ENCODE results near the gene LDLRAD4.

The LDLRAD4 gene

GRCh38 chr18:13544953-13545352 lies 326.4 kb downstream of the LDLRAD4 start:
- H3K79me2 ChIP-seq (ENCODE audit: insufficient read depth, low read length): no peaks in the 10 kb centered on the region
- H3K9ac ChIP-seq (ENCODE audit: low read length): no peak overlapping the region
- no peak for TF ChIP-seq EZH2phosphoT487 (conservative IDR thresholded peaks at IDR 0.05; ENCODE audit: low read length)
- TF ChIP-seq, protein P1, sequence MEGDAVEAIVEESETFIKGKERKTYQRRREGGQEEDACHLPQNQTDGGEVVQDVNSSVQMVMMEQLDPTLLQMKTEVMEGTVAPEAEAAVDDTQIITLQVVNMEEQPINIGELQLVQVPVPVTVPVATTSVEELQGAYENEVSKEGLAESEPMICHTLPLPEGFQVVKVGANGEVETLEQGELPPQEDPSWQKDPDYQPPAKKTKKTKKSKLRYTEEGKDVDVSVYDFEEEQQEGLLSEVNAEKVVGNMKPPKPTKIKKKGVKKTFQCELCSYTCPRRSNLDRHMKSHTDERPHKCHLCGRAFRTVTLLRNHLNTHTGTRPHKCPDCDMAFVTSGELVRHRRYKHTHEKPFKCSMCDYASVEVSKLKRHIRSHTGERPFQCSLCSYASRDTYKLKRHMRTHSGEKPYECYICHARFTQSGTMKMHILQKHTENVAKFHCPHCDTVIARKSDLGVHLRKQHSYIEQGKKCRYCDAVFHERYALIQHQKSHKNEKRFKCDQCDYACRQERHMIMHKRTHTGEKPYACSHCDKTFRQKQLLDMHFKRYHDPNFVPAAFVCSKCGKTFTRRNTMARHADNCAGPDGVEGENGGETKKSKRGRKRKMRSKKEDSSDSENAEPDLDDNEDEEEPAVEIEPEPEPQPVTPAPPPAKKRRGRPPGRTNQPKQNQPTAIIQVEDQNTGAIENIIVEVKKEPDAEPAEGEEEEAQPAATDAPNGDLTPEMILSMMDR (IDR thresholded peaks at IDR 0.05; ENCODE audit: insufficient read depth, low read length, poor library complexity, severe bottlenecking): no peak
- no peak overlapping the region for H2AFZ ChIP-seq (ENCODE audit: low read depth, low read length, severe bottlenecking)
- no peak overlapping the region for H3K4me3 ChIP-seq (ENCODE audit: insufficient read depth, low read length, poor library complexity, severe bottlenecking)
- H3K9me2 ChIP-seq (replicated peaks; ENCODE audit: insufficient read depth, low read length): no peaks in the 10 kb centered on the region
- H4K20me1 ChIP-seq (ENCODE audit: low read depth, low read length): no peaks in the 10 kb centered on the region
- peaks cover 7% of the 10 kb centered on the region; the same call in 1 of the 2 replicates for H3K9me3 ChIP-seq (ENCODE audit: insufficient read depth, low read length)
- H3K27ac ChIP-seq (ENCODE audit: low read depth, low read length): no peak overlapping the region
- no peak overlapping the region for H3K4me2 ChIP-seq (ENCODE audit: low read depth, low read length, poor library complexity, severe bottlenecking)
- no peaks in the 10 kb centered on the region for H3F3A ChIP-seq (ENCODE audit: insufficient read depth)
- no peaks in the 10 kb centered on the region for H3K36me3 ChIP-seq (ENCODE audit: low read length)
- no peaks in the 10 kb centered on the region for H3K27me3 ChIP-seq (ENCODE audit: low read length)

DNA sequence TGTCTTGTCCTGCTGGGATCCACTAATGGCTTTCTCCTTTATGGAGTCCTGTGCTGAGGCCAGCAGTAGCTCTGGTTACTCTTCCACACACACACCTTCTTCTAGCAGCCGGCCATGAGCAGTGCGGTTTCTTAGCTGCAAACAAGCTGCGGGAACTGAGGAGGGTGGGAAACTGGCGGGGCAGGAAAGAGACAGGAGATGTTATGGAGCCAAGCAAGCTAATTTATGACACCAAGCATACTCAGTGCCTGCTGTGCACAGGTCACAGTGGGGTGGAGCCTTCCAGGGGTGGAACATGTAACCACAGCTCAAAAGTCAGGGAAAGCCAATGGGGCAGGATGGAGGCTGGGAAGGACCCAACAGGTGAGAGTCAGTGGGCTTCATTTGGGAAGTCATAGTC lies 327.0 kb downstream of the LDLRAD4 start:
- Histone ChIP-seq H3K9ac (ENCODE audit: low read length) (no peak overlapping the region), H3K36me3 (ENCODE audit: low read length) (no peaks in the 10 kb centered on the region), H3K27me3 (ENCODE audit: low read length) (no peaks in the 10 kb centered on the region), H3F3A (ENCODE audit: insufficient read depth) (no peaks in the 10 kb centered on the region), H3K4me2 (ENCODE audit: low read depth, low read length, poor library complexity, severe bottlenecking) (no peak overlapping the region), H3K9me2 (replicated peaks; ENCODE audit: insufficient read depth, low read length) (no peaks in the 10 kb centered on the region), H3K27ac (ENCODE audit: low read depth, low read length) (no peak overlapping the region), H3K9me3 (ENCODE audit: insufficient read depth, low read length) (peaks cover 7% of the 10 kb centered on the region; the same call in 1 of the 2 replicates), H3K4me3 (ENCODE audit: insufficient read depth, low read length, poor library complexity, severe bottlenecking) (no peak overlapping the region), H3K79me2 (ENCODE audit: insufficient read depth, low read length) (no peaks in the 10 kb centered on the region), H2AFZ (ENCODE audit: low read depth, low read length, severe bottlenecking) (no peak overlapping the region), H4K20me1 (ENCODE audit: low read depth, low read length) (no peaks in the 10 kb centered on the region)
- TF ChIP-seq EZH2phosphoT487 (conservative IDR thresholded peaks at IDR 0.05; ENCODE audit: low read length): no peak
- TF ChIP-seq, protein P1 (IDR thresholded peaks at IDR 0.05; ENCODE audit: insufficient read depth, low read length, poor library complexity, severe bottlenecking): no peak

- no peak overlapping the region for H3K9ac ChIP-seq (ENCODE audit: low read length)
- H3K27ac ChIP-seq (ENCODE audit: low read depth, low read length): no peak overlapping the region
- no peak overlapping the region for H3K4me3 ChIP-seq (ENCODE audit: insufficient read depth, low read length, poor library complexity, severe bottlenecking)
- H3K4me2 ChIP-seq (ENCODE audit: low read depth, low read length, poor library complexity, severe bottlenecking): no peak overlapping the region
- no peaks in the 10 kb centered on the region for H3K36me3 ChIP-seq (ENCODE audit: low read length)
- no peak overlapping the region for H2AFZ ChIP-seq (ENCODE audit: low read depth, low read length, severe bottlenecking)
- peaks cover 7% of the 10 kb centered on the region; the same call in 1 of the 2 replicates for H3K9me3 ChIP-seq (ENCODE audit: insufficient read depth, low read length)
- no peaks in the 10 kb centered on the region for H3K9me2 ChIP-seq (replicated peaks; ENCODE audit: insufficient read depth, low read length)
- H3K79me2 ChIP-seq (ENCODE audit: insufficient read depth, low read length): no peaks in the 10 kb centered on the region
- H3F3A ChIP-seq (ENCODE audit: insufficient read depth): no peaks in the 10 kb centered on the region
- TF ChIP-seq, protein P1 (IDR thresholded peaks at IDR 0.05; ENCODE audit: insufficient read depth, low read length, poor library complexity, severe bottlenecking): no peak
- TF ChIP-seq EZH2phosphoT487 (conservative IDR thresholded peaks at IDR 0.05; ENCODE audit: low read length): no peak
- H4K20me1 ChIP-seq (ENCODE audit: low read depth, low read length): no peaks in the 10 kb centered on the region
- no peaks in the 10 kb centered on the region for H3K27me3 ChIP-seq (ENCODE audit: low read length)
These were observed 327.4 kb downstream of the LDLRAD4 start for GRCh38 chr18:13545955-13546354.

All from SU-DHL-6 (cell line).